ENCODE measurements around the gene OLFML1.

- TF ChIP-seq CTCF (conservative IDR thresholded peaks at IDR 0.05; ENCODE audit: low read length) (no peak), EZH2phosphoT487 (IDR thresholded peaks at IDR 0.05; ENCODE audit: borderline replicate concordance, low read depth, low read length) (no peak)
Observed at GRCh38 chr11:7450836-7451235, 34.5 kb upstream of the OLFML1 start.
